Gastrocnemius medialis (tissue), 4 donors: ENCODE data around the gene CALML5. TPM values are rescaled to one million over a fixed set of nuclear protein-coding genes. Genes with fewer than 3 reads are reported as not detected.

Source experiments
- ATAC-seq, 2 donors: fragments of 150-250 bp; one replicate each; pipeline ENCODE4 v1.9.1; 2016
- DNase-seq, 2 donors: peaks; one replicate each; pipeline ENCODE4 v3.0.0-alpha.2; 2019
- H3K27ac ChIP-seq, 4 donors: fragments of 200-600 bp; sonication (generic); 1 replicate in 1 of 4; 2 replicates in 3 of 4; pipeline ENCODE4 v1.5.1; 2016 to 2018; ENCODE audit warnings: mild to moderate bottlenecking in 2 of 4, moderate library complexity in 1 of 4
- H3K27me3 ChIP-seq, 3 donors: fragments of 200-600 bp; sonication (generic) in 2 of 3; 1 replicate in 1 of 3; 2 replicates in 2 of 3; pipeline versions ENCODE4 v1.5.1 to v1.6.0; 2016 to 2019; ENCODE audit warnings: mild to moderate bottlenecking in 1 of 3, moderate library complexity in 1 of 3
- H3K36me3 ChIP-seq, 2 donors: fragments of 200-600 bp; sonication (generic) in 1 of 2; one replicate each; pipeline ENCODE4 v1.5.1; 2017 to 2018
- H3K4me1 ChIP-seq, 2 donors: fragments of 200-600 bp; sonication (generic) in 1 of 2; one replicate each; pipeline ENCODE4 v1.5.1; 2016 to 2017; ENCODE audit warnings: mild to moderate bottlenecking in 2 of 2
- H3K4me3 ChIP-seq, 4 donors: fragments of 200-600 bp; sonication (generic) in 3 of 4; 1 replicate in 1 of 4; 2 replicates in 3 of 4; pipeline ENCODE4 v1.5.1; 2016 to 2019; ENCODE audit warnings: mild to moderate bottlenecking in 2 of 4
- H3K9me3 ChIP-seq, 3 donors: fragments of 200-600 bp; sonication (generic) in 2 of 3; 1 replicate in 1 of 3; 2 replicates in 2 of 3; pipeline ENCODE4 v1.5.1; 2016 to 2019
- CTCF ChIP-seq, 5 experiments: fragments of 450-650 bp in 3 of 5; fragments of 200-600 bp in 2 of 5; sonication (generic) in 2 of 5; IDR thresholded peaks in 4 of 5; conservative IDR thresholded peaks in 1 of 5; 1 replicate in 4 of 5; 2 replicates in 1 of 5; pipeline ENCODE4 v1.5.1; 2016 to 2019; ENCODE audit warnings: antibody characterized with exemption in 5 of 5, mild to moderate bottlenecking in 3 of 5, moderate library complexity in 3 of 5
- POLR2A ChIP-seq, 2 donors: fragments of 450-650 bp; IDR thresholded peaks; one replicate each; pipeline ENCODE4 v1.6.1; 2017; ENCODE audit warnings: antibody characterized with exemption in 2 of 2, mild to moderate bottlenecking in 2 of 2, moderate library complexity in 2 of 2
- in situ Hi-C, 4 donors: fragments of 200-750 bp; cut with MboI; loops; one replicate each; pipeline versions ENCODE4 v1.15.0 to v1.8.0; 2017; ENCODE audit warnings: low sequenced_read_pairs in 4 of 4
- intact Hi-C: fragments of 100-400 bp; cut with DNase I; formaldehyde crosslinking; loops from one replicate; pipeline ENCODE4 v1.15.1; 2023; ENCODE audit warnings: low total_unique reads
- total RNA-seq, 4 donors: library from RNA; depleted of rRNA; stranded (reverse); fragments of >200 nt; gene quantifications; one replicate each; pipeline versions ENCODE4 v1.1.0 to v1.2.3, GENCODE V29; 2016

Gene CALML5
- total RNA-seq, 4 donors from 2014 or later = not detected

GRCh38 chr10:5514226-5514850 lies 15.0 kb upstream of the CALML5 start:
- DNase-seq (no peak), ATAC-seq (no peak)
- intact Hi-C loops (no loop called here), in situ Hi-C loops (no loop called here)
- H3K36me3 ChIP-seq = no peaks in the 10 kb centered on the region
- no peak overlapping the region for H3K27ac ChIP-seq
- no peak overlapping the region for H3K4me3 ChIP-seq
- no peaks in the 10 kb centered on the region for H3K27me3 ChIP-seq
- no peaks in the 10 kb centered on the region for H3K9me3 ChIP-seq
- H3K4me1 ChIP-seq = no peaks in the 10 kb centered on the region
- TF ChIP-seq POLR2A (IDR thresholded peaks at IDR 0.05) (no peak), CTCF (IDR thresholded peaks at IDR 0.05 in 4 of 5, conservative IDR thresholded peaks at IDR 0.05 in 1 of 5) (no peak)

GRCh38 chr10:5512881-5513612 lies 13.7 kb upstream of the CALML5 start:
- TF ChIP-seq POLR2A (IDR thresholded peaks at IDR 0.05) (no peak), CTCF (IDR thresholded peaks at IDR 0.05 in 4 of 5, conservative IDR thresholded peaks at IDR 0.05 in 1 of 5) (no peak)
- no peak for DNase-seq

GRCh38 chr10:5512331-5512730 lies 13.0 kb upstream of the CALML5 start:
- Histone ChIP-seq H3K27ac (no peak overlapping the region), H3K27me3 (no peaks in the 10 kb centered on the region), H3K4me3 (no peak overlapping the region), H3K36me3 (no peaks in the 10 kb centered on the region), H3K9me3 (no peaks in the 10 kb centered on the region), H3K4me1 (no peaks in the 10 kb centered on the region)
- TF ChIP-seq CTCF (IDR thresholded peaks at IDR 0.05 in 4 of 5, conservative IDR thresholded peaks at IDR 0.05 in 1 of 5) (no peak), POLR2A (IDR thresholded peaks at IDR 0.05) (no peak)
- in situ Hi-C loops = no loop called here
- DNase-seq = no peak
- no peak for ATAC-seq
- intact Hi-C loops = no loop called here

More at GRCh38 chr10:5512881-5513612, 13.7 kb upstream of the CALML5 start:
- no peak for ATAC-seq
- Histone ChIP-seq H3K4me1 (no peaks in the 10 kb centered on the region), H3K36me3 (no peaks in the 10 kb centered on the region), H3K27me3 (no peaks in the 10 kb centered on the region), H3K9me3 (no peaks in the 10 kb centered on the region), H3K4me3 (no peak overlapping the region), H3K27ac (no peak overlapping the region)
- in situ Hi-C loops (no loop called here), intact Hi-C loops (no loop called here)

DNA sequence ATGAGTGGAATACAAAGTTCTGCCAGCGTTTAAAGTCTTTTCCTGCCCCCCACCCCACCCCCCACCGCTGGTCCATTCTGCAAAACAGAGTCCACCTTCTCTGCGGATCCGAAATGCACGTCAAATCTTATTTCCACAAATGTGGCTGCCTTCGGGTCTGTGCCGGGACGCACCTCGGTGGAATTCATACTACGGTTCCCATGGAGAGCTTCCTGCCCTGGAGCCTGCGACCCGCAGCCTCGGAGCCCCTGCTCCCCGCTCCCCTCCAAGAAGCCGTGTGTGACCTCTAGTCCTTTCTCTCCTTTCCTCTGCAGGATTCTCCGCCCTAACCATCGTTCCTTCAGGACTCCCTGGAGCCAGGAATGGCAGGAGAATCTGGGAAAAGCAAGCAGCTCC lies 12.5 kb upstream of the CALML5 start:
- DNase-seq (no peak), ATAC-seq (no peak)
- in situ Hi-C loops (no loop called here), intact Hi-C loops (no loop called here)
- H3K9me3 ChIP-seq = no peaks in the 10 kb centered on the region
- TF ChIP-seq CTCF (IDR thresholded peaks at IDR 0.05 in 4 of 5, conservative IDR thresholded peaks at IDR 0.05 in 1 of 5) (no peak), POLR2A (IDR thresholded peaks at IDR 0.05) (no peak)
- H3K36me3 ChIP-seq = no peaks in the 10 kb centered on the region
- no peak overlapping the region for H3K4me3 ChIP-seq
- no peaks in the 10 kb centered on the region for H3K27me3 ChIP-seq
- no peaks in the 10 kb centered on the region for H3K4me1 ChIP-seq
- H3K27ac ChIP-seq = no peak overlapping the region
